Putamen (tissue), 1 donor: ENCODE results near the gene CDK8.
A peak's percentile ranks its signal among the peaks of the same experiment; 100 is the strongest.
"Not testable (repeated sequence)": the region's sequence is repeated elsewhere in the genome, so short reads cannot be mapped to it uniquely, and the experiment has no call there.

Source experiments
- DNase-seq: peaks from one replicate; pipeline ENCODE4 v3.0.0-alpha.2; 2016; ENCODE audit warnings: low spot score

The CDK8 gene

DNA sequence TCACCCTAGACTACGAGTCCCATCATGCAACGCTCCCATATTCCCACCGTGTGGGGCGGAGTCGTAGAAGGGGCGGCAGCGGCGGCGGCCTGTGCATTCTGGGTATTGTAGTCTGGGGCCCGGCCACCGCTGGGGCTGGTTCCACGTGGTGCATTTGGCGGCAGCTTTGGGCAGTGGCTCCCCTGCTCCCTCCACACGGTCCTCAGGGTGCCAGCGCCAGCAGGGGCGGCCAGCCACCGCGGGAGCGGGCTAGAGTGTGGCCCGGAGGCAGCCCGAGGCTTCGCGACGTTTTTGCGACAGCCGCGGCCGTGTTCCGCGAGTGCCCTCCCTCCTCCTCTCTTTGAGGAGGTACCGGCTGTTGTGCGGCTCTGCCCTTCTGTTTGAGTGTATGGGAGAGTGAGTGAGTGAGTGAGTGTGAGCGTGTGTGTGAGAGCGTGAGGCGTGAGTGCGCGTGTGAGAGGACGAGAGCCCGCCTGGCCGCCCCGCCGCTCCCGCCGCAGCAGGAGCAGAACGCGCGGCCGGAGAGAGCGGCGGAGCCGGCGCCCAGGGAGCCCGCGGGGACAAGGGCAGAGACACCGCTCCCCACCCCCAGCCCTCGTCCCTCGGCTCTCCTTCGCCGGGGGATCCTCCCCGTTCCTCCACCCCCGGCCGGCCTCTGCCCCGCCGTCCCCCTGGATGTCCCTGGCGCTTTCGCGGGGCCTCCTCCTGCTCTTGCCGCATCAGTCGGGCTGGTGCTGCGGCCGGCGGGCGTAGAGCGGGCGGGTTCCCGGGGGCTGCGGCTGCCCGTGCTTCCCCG is at the start of gene CDK8:
CDK8 (plus strand) TSS at position 343 of the 796 bp plus-strand sequence. CDS start 513 bp downstream, outside the sequence.
- DNase-seq = peak; percentile 92

DNA sequence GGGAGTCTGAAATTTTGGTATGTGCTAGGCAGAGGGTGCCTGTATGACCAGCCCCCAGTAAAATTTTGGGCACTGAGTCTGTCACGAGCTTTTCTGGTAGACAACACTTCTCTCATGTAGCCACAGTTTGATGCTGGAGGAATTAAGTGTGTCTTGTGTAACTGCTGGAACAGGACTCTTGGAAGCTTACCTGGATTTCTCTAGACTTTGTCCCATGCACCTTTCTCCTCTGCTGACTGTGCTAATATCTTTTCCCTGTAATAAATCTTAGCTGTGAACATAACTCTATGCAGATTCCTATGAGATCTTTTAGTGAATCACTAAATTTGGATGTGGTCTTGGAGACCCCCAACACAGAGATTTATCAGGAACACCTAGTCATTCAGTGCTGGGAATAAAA is 45.6 kb upstream of the CDK8 start:
- no peak for DNase-seq

DNA sequence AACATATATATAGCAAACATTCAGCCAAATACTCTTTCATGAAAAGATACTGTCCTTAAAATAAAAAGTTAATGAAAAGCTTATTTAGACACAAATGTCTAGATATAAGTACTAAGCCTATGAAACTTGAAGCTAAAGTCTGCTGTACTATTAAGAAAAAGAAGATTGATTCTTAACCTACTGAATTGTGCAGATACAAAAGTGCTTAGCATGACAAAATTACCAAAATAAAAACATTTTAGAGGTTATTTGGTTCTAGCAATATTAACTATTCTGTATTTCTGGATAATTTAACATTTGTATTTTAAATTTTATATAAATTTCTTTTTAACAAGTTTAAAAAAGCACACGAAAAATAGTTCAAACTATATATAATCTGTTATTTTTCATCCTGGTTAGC is 40.6 kb upstream of the CDK8 start:
- no peak for DNase-seq

DNA sequence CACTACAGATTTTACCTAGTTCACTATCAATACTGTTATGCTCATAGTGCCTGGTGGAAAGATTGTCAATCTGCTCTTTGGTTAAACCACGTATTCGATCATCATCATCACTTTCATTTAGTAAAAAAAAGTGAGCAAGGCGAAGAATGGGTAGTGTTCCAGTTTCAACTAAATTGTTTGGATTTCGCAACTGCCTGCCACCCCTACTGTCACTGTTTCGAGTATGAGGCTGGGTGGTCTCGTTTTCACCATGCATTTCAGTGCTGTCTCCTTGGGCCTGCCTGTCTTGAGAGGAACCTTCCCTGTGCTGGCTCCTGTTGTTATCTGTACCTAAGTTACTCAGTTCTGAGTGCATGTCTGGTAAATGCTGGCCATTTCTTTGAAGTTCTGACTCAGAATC is 39.9 kb upstream of the CDK8 start:
- DNase-seq = no peak

DNA sequence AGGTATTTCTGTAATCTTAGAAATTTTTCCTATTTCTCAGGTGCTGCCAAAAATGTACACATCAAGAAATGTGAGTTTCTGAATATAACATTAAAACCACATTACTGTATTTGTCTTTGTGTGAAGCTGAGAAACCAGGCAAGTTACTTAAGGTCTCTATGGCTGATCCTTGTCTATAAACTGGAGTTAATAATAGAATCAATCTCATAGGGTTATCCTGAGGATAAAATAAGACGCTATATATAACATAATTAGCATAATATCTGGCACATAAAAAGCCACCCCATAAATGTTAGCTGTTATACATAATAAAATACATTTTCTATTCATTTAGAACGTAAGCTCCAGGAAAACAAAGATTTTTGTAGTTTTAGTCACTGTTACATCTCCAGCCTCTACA is 37.9 kb upstream of the CDK8 start:
- no peak for DNase-seq

DNA sequence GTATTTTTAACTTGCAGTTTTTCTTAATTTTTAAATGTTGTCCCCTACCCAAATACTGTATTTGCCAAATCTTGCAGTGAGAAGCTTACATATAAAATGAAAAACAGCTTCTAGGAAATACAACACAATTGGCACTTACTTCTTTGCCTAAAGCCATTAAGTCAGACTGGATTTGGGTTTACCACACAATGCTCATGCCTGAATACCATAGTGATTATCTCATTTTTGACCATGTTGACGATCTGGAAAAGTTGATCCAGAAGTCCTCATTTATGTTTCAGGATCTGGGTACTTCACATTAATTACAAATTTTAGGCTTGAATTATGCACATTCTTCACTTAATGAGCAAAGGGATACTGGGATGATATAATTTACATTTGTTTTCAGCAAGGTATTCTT is 34.2 kb upstream of the CDK8 start:
- no peak for DNase-seq

DNA sequence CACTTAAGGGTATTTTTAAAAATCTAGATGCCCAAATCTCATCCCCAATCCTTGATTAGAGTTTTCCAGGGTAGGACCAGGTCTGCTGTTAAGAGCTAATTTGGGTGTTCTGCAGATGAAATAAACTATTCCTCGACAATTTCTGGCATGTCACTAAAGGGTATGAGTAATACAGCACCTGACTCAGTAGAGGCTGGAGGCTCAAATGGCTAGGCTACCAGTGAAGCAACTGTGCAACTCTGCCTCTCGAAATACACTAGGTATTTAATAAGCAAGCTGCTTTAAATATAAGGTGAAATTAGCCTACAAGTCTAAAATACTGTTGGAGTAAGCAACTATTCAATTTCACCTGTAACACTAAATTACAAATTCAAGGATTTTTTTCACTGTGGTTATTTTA is 33.4 kb upstream of the CDK8 start:
- no peak for DNase-seq

DNA sequence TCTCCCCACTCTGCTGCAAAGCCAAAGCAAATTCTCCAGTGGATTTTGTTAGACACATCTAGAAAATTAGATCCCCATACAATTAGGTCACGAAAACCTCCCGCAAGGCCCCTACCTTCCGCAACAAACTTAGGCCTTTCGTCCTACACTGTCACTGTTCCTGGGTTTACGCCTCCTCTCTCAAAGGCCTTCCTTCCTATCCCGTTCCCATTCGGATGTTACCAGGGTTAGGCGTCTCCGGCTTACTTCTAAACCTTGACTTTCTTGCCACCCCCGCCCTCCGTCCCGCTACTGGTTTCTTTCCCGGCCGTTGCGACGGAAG is 32.6 kb upstream of the CDK8 start:
- DNase-seq = no peak

DNA sequence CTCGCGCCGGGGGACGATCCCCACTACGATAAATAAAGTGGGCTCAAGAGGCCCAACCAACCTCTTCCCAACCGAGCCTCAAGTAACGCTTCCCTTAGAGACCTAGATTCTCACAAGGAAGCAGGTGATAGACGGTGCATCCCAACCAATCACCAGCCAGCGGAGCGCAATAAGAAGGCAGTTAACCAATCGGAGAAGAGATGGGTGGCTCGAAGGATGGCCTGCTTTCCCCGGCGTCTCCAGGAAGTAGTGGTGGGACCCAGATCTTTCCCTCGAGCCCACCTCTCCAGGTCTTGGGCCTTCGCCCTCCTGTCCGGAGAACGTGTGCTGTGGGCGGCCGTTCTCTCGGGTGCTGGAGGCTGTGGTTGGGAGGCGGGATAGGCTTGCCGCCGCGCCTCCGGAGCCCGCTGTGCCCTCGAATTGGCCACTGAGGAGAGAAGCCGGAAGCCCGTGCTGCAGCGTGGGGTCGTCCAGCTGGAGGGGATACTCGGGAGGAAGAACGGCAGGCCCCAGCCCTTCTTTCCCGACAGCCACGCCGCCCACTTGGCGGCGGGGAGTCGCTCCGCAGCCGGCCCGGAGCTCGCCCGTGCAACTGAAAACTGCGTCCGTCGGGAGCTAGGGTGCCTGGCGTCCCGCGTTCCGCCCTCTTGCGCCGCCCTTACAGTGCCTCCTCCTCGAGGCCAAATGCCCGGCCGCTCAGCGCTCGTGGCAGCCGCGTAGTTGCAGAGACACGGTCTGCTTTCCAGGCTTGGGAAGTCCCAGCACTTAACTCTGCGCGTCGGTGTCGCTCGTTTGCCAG is 32.0 kb upstream of the CDK8 start, which contains the start of gene RNF6:
RNF6 (minus strand) TSS at position 594 of the 799 bp plus-strand sequence. CDS start 2,665 bp downstream, outside the sequence.
- peak; percentile 97 for DNase-seq

DNA sequence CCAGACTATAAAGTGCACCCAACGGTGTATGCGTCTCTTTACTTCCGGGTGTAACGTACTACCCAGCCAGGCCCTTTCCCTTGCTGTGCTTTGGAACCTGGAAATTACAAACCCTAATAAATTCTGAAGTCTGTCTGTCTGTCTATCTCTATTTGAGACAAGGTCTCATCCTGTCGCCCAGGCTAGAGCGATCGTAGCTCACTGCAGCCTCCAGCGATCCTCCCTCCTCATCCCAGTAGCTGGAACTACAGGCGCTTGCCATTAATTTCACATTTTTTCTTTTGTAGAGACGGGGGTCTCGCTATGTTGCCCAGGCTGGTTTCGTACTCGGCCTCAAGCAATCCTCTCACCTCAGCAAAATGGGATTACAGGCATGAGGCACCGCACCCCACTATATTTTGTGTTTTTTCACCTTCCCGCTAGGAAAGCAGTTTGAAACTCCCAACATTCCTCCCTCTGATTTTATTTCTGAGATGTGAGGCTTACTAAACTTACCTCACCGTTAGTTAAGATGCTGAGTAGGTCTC is 31.3 kb upstream of the CDK8 start:
- no peak for DNase-seq

DNA sequence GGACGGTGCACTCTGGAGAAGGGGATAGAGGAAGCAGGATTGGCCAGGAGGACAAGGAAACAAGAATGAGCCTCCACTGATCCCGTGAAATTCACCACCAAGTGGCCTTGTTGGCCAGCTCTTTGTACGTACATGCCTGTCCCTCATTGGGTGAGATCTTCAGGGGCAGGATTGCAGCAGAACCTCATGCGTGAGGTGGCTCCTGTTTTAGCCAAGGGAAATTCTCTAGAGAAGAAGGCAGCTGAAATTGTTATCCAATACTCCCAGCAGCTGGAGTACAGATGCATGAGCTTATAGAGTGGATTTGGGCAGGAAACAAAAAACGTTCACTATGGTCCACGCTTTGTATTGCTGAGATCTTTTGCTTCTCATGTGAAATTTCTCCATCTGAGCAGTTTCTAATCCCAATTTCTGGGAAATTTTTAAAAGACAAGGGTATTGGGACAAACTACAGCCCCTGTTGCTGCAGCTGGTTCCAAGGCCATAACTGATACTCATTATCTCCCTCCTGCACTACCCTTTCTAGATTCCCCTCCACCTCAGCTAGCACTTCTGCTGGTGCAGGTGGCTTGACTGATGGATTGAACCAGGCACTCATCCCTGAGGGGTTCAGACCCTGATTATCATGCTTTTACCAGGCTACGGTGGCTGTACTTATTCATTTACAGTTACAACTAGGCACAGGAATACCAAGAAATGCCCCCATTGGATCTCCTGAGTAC is 27.9 kb upstream of the CDK8 start:
- DNase-seq = no peak

DNA sequence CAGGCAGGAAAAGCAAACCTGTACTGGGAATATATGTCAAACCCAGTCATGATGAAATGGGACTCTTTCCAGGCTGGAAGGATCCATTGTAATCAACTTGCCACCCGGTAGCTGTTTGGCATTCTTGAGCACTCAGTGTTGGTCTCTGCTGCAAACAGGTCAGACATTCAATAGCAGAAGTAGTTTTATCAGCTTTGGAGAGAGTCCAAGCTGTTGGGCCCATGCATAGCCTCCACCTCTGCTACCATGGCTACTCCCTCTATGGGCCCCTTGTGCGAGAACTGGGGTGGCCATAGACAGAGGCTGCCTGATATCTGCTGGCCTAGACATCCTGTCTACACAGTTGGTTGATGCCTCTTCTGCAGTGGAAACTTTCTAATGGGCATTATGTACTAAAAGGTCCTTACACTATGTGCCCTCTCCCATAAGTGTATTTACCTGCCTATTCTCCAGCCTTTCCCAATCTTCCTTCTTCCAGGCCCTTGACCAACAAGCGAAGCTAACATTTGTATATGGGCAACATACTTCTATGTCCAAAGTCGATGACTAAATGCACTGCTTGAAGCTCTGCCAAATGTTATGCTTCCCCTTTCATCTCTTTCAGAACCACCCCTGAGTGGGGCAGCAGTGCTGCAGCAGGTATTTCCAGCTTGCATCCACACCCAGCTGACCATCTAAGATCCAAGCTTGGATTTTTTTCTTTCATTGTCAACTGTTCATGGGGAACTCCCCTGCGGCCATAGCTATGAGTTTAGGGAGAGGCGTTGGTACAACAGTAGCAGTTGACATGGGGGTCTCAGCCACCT is 26.6 kb upstream of the CDK8 start:
- DNase-seq = no peak

DNA sequence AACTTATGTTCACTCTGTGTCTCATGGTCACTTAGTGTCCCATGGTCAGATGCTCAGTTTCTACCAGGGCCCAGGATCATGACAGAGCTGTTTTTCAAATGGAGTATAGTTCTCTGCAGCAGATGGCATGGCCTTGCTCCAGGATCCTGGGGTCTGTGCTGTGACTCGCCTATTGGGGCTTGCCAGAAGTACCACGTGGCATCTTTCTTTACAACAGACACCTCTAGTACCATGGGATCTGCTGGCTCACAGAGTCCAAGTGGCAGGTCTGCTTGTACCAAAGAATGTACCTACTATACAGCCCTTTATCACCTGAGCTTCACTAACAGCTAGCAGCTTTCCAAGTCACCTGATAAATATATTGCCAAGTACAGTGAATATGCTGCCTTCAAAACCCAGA is 25.8 kb upstream of the CDK8 start:
- DNase-seq = no peak

DNA sequence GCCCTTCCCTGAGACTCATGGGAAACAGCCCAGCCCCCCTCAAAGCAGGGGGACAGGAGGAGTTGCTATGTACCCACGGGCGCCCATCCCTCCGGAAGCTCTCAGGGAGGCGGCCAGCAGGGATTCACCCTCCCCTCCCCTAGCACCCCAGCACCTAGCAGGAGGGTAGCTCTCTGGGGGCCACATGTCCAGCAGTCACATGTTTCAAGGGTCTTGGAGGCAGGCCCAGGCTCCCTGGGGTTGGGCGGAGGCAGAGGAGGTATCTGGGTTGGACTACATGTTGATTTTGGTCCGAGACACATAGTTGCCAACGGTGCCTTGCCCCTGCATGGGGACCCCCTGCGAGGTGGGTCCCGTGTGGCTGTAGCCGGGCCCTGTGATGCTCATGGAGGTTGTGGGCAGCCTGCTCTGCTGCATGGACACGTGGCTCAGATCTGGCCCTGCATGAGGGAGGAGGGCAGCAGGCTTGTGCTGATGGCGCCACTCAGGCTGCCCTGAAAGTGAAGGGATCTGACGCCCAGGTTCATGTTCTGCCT is 24.8 kb upstream of the CDK8 start:
- DNase-seq = no peak

DNA sequence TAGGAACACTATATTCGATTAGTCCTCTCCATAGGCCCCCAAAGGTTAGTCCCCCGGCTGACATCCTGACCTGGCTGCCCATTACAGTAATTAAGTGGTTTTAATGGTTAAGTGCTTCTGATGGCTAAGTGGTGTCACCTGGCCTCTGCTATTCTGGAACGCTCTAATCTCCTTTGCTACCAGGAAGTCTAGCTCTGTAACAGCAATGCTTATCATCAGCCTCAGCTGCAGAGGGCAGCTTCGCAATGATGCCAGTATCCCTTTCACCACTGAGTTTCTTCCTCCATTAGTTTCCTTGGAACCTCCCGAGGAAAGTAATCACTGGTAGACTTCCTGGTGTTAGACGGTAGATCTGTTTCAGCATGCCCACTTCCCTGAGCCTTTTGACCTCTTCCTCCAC is 23.2 kb upstream of the CDK8 start:
- no peak for DNase-seq

DNA sequence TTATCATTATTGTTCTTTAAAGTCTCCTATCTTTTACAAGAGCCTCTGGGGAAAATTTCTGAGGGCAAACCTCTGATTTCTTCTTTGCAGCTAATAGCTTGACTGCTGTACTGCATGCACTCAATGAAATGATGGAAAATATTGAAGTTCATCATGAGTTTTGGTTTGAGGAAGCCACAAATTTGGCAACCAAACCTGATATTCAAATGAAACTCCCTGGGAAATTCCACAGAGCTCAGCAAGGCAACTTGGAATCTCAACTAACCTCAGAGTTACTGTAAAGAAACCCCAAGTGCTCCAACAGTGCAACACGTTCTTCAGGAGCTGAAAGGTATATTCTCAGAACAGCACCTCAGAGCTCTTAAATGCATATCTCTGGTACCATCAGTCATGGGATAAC is 17.6 kb upstream of the CDK8 start:
- DNase-seq = no peak

DNA sequence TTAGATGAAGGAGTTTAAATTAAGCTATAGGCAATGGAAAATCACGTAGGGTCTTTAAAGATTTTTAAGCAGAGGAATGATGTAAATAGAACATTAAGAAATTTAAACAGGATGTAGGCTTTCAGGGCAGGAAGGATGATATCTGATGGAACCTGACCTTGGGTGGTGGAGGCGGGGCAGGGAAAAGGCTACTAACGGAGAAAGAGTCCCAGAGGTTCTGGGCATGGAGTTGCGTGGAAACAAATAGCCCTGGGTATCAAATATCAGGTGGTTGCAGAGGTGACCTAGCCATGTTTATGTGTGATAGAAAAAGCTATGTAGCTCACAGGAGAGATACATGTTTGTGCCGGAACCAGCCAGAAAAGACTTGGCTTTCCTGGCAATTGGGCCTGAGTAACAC is 7.8 kb upstream of the CDK8 start:
- no peak for DNase-seq

DNA sequence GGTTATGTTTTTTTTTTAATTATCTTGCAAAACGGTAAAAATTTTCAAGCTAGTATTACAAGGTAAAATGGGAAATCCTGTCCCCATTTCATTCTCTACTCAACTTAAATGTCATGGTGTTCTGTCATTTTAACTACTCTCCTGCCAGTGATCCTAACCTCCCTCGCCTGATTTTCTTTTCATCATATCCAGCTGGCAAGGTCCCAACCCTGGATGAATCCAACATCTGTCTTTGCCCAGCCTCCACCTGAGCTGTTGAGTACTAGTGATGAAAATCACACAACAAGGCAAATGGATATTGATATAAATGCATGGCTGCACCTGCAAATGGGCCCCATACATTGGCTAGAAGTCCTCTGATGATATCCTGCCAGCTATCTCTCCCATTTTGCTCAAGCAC is 6.9 kb upstream of the CDK8 start:
- no peak for DNase-seq

DNA sequence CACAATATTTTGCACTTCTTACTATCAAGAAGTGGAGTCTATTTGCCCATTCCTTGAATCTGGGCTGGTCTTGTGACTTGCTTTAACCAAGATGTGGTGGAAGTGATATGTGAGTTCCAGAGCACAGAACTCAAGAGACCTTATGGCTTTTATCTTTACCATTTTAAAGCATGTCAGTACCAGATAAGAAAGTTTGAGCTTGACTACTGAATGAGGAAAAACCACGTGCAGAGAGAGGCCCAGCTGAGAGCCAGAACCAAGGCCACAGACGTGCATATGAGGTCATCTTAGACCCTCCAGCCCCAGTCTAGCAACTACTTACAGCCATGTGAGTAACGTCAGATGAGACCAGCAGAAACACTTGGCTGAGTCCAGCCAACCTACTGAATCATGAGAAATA is 6.3 kb upstream of the CDK8 start:
- DNase-seq = no peak

DNA sequence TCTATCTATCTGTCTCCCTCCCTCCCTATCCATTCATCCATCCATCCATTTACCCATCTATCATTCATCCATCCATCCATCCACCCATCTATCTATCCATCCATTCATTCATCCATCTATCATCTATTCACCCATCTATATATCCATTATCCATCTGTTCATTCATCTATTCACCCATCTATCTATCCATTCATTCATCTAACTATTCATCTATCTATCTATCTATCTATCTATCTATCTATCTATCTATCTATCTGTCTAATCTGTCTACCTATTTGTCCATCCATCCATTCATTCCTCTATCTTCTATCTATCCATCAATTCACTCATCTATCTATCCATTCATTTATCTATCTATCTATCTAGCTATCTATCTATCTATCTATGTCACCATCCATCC is 4.4 kb upstream of the CDK8 start:
- DNase-seq = no peak

DNA sequence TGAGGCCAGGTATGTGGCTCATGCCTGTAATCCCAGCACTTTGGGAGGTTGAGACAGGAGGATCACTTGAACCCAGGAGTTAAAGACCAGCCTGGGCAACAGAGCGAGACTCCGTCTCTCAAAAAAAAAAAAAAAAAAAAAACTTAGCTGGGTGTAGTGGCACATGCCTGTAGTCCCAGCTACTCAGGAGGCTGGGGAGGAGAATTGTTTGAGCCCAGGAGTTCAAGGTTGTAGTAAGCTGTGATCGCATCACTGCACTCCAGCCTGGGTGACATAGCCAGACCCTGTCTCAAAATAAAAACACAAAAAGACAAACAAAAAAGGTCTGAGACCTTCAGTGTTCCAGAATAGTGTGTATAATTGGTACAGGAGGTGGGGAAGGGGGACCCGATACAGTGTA is 1.9 kb upstream of the CDK8 start:
- not testable (repeated sequence) for DNase-seq
